GM12891 (cell line): Measurements from ENCODE around the gene MYADML2.

Source experiments
- POLR2A ChIP-seq: IDR thresholded peaks from 2 replicates; pipeline ENCODE4 v1.6.1; 2011; ENCODE audit warnings: low read depth, low read length, control low read depth
- POLR2AphosphoS5 ChIP-seq: IDR thresholded peaks from 2 replicates; pipeline ENCODE4 v1.6.1; 2011; ENCODE audit warnings: low read depth, low read length, control low read depth
- POU2F2 ChIP-seq: IDR thresholded peaks from 2 replicates; pipeline ENCODE4 v1.6.1; 2011; ENCODE audit warnings: low read depth, mild to moderate bottlenecking, control low read depth, low read length, moderate library complexity
- TAF1 ChIP-seq: IDR thresholded peaks from 2 replicates; pipeline ENCODE4 v1.6.1; 2011; ENCODE audit warnings: low read depth, low read length, control low read depth

DNA sequence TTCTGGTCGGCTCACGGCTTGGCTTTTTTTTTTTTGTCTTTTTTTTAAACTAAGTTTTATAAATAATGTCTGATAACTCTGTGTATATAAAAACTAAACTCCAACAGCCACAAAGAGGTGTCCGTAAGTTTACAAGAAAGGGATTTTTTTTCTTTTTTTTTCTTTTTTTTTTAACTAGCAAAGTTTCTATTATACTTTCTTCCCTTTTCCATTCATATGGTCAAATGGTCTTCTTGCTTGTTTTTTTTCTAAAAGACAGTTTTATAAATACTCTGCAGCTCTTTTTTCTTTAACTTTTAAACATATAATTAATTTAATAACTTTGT lies 25.5 kb downstream of the MYADML2 start:
- TF ChIP-seq POLR2A (no peak), POLR2AphosphoS5 (no peak), TAF1 (no peak), POU2F2 (no peak)
